NCI-H345 treated with DMSO at 0.1 percent for 48 hours (cell line): Measurements from ENCODE around the gene CADPS.

Source experiments
- DNase-seq: peaks from one replicate; lab custom pipeline; 2025; ENCODE audit not compliant: unreplicated experiment; lab: John Stamatoyannopoulos, UW

The CADPS gene

GRCh38 chr3:62757045-62757444 is 118.2 kb downstream of the CADPS start:
- no peak for DNase-seq

- DNase-seq = peak; percentile 36
These were observed 119.9 kb downstream of the CADPS start for GRCh38 chr3:62755285-62755684.

- DNase-seq = no peak
These were observed 125.6 kb downstream of the CADPS start for GRCh38 chr3:62749657-62750056.

- DNase-seq = no peak
These were observed 126.1 kb downstream of the CADPS start for GRCh38 chr3:62749130-62749529.

- DNase-seq = no peak
These were observed 137.8 kb downstream of the CADPS start for GRCh38 chr3:62737449-62737848.

- DNase-seq = no peak
These were observed 139.7 kb downstream of the CADPS start for GRCh38 chr3:62735510-62735909.

GRCh38 chr3:62732183-62732904 is 142.9 kb downstream of the CADPS start:
- no peak for DNase-seq

GRCh38 chr3:62727981-62728380 is 147.2 kb downstream of the CADPS start:
- DNase-seq = no peak

GRCh38 chr3:62727536-62727935 is 147.7 kb downstream of the CADPS start:
- DNase-seq = no peak

GRCh38 chr3:62724503-62724902 is 150.7 kb downstream of the CADPS start:
- DNase-seq = no peak

GRCh38 chr3:62723914-62724217 is 151.3 kb downstream of the CADPS start:
- no peak for DNase-seq

- no peak for DNase-seq
These were observed 151.9 kb downstream of the CADPS start for GRCh38 chr3:62723166-62723913.

GRCh38 chr3:62722344-62722743 is 152.9 kb downstream of the CADPS start:
- no peak for DNase-seq

GRCh38 chr3:62718515-62719320 is 156.5 kb downstream of the CADPS start:
- DNase-seq = peak; percentile 37

- DNase-seq = no peak
These were observed 157.2 kb downstream of the CADPS start for GRCh38 chr3:62718011-62718410.

- no peak for DNase-seq
These were observed 162.5 kb downstream of the CADPS start for GRCh38 chr3:62712746-62713145.

GRCh38 chr3:62710751-62711150 is 164.5 kb downstream of the CADPS start:
- no peak for DNase-seq

- no peak for DNase-seq
These were observed 166.4 kb downstream of the CADPS start for GRCh38 chr3:62708638-62709373.

GRCh38 chr3:62705721-62706120 is 169.5 kb downstream of the CADPS start:
- DNase-seq = no peak

- DNase-seq = no peak
These were observed 171.6 kb downstream of the CADPS start for GRCh38 chr3:62703451-62704167.

- DNase-seq = no peak
These were observed 174.9 kb downstream of the CADPS start for GRCh38 chr3:62700357-62700756.
